Measurements from ENCODE around the gene PAX6. TPM values are rescaled to one million over a fixed set of nuclear protein-coding genes. Genes with fewer than 3 reads are reported as not detected.

PAX6 gene
- total and polyA plus RNA-seq, 5 donors from 2014 or later: not detected

- H3K9me3 Mint-ChIP-seq: peaks cover 0 to 1% (median 0%) of the 10 kb centered on the region in 7 donors
- H3K4me1 ChIP-seq (ENCODE audit: control insufficient read depth, insufficient read depth, low read length, poor library complexity, severe bottlenecking): no peaks in the 10 kb centered on the region
- no peaks in the 10 kb centered on the region for H3K27me3 ChIP-seq (ENCODE audit: control insufficient read depth, insufficient read depth, low read length)
- DNase-seq (no peak), ATAC-seq (ENCODE audit: low read depth in 2 of 2) (no peak)
- peaks cover 0 to 2% (median 0%) of the 10 kb centered on the region in 4 donors for H3K4me1 Mint-ChIP-seq
- H3K36me3 Mint-ChIP-seq: peaks cover 28% of the 10 kb centered on the region
- no peak overlapping the region for H3K4me3 ChIP-seq (ENCODE audit: low read depth, low read length)
- no peak overlapping the region for H3K27ac ChIP-seq (ENCODE audit: insufficient read depth, low read length, poor library complexity, severe bottlenecking)
- peaks cover 4% of the 10 kb centered on the region for H3K36me3 ChIP-seq (ENCODE audit: control insufficient read depth, insufficient read depth, low read length)
- H3K27ac Mint-ChIP-seq: no peak overlapping the region
- H3K27me3 Mint-ChIP-seq: no peaks in the 10 kb centered on the region
- no peak overlapping the region for H3K4me3 Mint-ChIP-seq
- no peaks in the 10 kb centered on the region for H3K9me3 ChIP-seq (ENCODE audit: control insufficient read depth in 2 of 2, low read length in 2 of 2)
Measured at GRCh38 chr11:31770011-31770700, 41.0 kb downstream of the PAX6 start.

- no peak overlapping the region for H3K27ac ChIP-seq (ENCODE audit: insufficient read depth, low read length, poor library complexity, severe bottlenecking)
- peaks cover 0 to 2% (median 0%) of the 10 kb centered on the region in 4 donors for H3K4me1 Mint-ChIP-seq
- H3K27me3 Mint-ChIP-seq: no peaks in the 10 kb centered on the region
- no peak for ATAC-seq (ENCODE audit: low read depth in 2 of 2)
- no peaks in the 10 kb centered on the region for H3K9me3 ChIP-seq (ENCODE audit: control insufficient read depth in 2 of 2, low read length in 2 of 2)
- no peaks in the 10 kb centered on the region for H3K4me1 ChIP-seq (ENCODE audit: control insufficient read depth, insufficient read depth, low read length, poor library complexity, severe bottlenecking)
- H3K9me3 Mint-ChIP-seq: peaks cover 0 to 1% (median 0%) of the 10 kb centered on the region in 7 donors
- no peak overlapping the region for H3K4me3 Mint-ChIP-seq
- H3K36me3 Mint-ChIP-seq: peaks cover 28% of the 10 kb centered on the region
- no peak for DNase-seq
- H3K27ac Mint-ChIP-seq: no peak overlapping the region
- peaks cover 4% of the 10 kb centered on the region for H3K36me3 ChIP-seq (ENCODE audit: control insufficient read depth, insufficient read depth, low read length)
- no peaks in the 10 kb centered on the region for H3K27me3 ChIP-seq (ENCODE audit: control insufficient read depth, insufficient read depth, low read length)
- no peak overlapping the region for H3K4me3 ChIP-seq (ENCODE audit: low read depth, low read length)
Measured at GRCh38 chr11:31768749-31769640, 42.1 kb downstream of the PAX6 start.

GRCh38 chr11:31767685-31768084, 43.4 kb downstream of the PAX6 start:
- Mint-ChIP-seq H3K27me3 (no peaks in the 10 kb centered on the region), H3K9me3 (peaks cover 0 to 1% (median 0%) of the 10 kb centered on the region in 7 donors), H3K36me3 (peaks cover 22% of the 10 kb centered on the region), H3K4me1 (peaks cover 0 to 2% (median 0%) of the 10 kb centered on the region in 4 donors), H3K27ac (no peak overlapping the region), H3K4me3 (no peak overlapping the region)
- Histone ChIP-seq H3K4me3 (ENCODE audit: low read depth, low read length) (no peak overlapping the region), H3K36me3 (ENCODE audit: control insufficient read depth, insufficient read depth, low read length) (no peaks in the 10 kb centered on the region), H3K27me3 (ENCODE audit: control insufficient read depth, insufficient read depth, low read length) (no peaks in the 10 kb centered on the region), H3K4me1 (ENCODE audit: control insufficient read depth, insufficient read depth, low read length, poor library complexity, severe bottlenecking) (no peaks in the 10 kb centered on the region), H3K9me3 (ENCODE audit: control insufficient read depth in 2 of 2, low read length in 2 of 2) (no peaks in the 10 kb centered on the region), H3K27ac (ENCODE audit: insufficient read depth, low read length, poor library complexity, severe bottlenecking) (no peak overlapping the region)
- no peak for ATAC-seq (ENCODE audit: low read depth in 2 of 2)
- no peak for DNase-seq

GRCh38 chr11:31767066-31767465, 44.1 kb downstream of the PAX6 start:
- Mint-ChIP-seq H3K4me3 (no peak overlapping the region), H3K27me3 (no peaks in the 10 kb centered on the region), H3K4me1 (peaks cover 0 to 2% (median 0%) of the 10 kb centered on the region in 4 donors), H3K27ac (no peak overlapping the region), H3K36me3 (peaks cover 17% of the 10 kb centered on the region), H3K9me3 (peaks cover 0 to 1% (median 0%) of the 10 kb centered on the region in 7 donors)
- H3K36me3 ChIP-seq (ENCODE audit: control insufficient read depth, insufficient read depth, low read length): no peaks in the 10 kb centered on the region
- no peaks in the 10 kb centered on the region for H3K9me3 ChIP-seq (ENCODE audit: control insufficient read depth in 2 of 2, low read length in 2 of 2)
- H3K27me3 ChIP-seq (ENCODE audit: control insufficient read depth, insufficient read depth, low read length): no peaks in the 10 kb centered on the region
- no peaks in the 10 kb centered on the region for H3K4me1 ChIP-seq (ENCODE audit: control insufficient read depth, insufficient read depth, low read length, poor library complexity, severe bottlenecking)
- no peak overlapping the region for H3K4me3 ChIP-seq (ENCODE audit: low read depth, low read length)
- DNase-seq (no peak), ATAC-seq (ENCODE audit: low read depth in 2 of 2) (no peak)
- no peak overlapping the region for H3K27ac ChIP-seq (ENCODE audit: insufficient read depth, low read length, poor library complexity, severe bottlenecking)

GRCh38 chr11:31764766-31765165, 46.4 kb downstream of the PAX6 start:
- Histone ChIP-seq H3K4me1 (ENCODE audit: control insufficient read depth, insufficient read depth, low read length, poor library complexity, severe bottlenecking) (no peaks in the 10 kb centered on the region), H3K27me3 (ENCODE audit: control insufficient read depth, insufficient read depth, low read length) (no peaks in the 10 kb centered on the region), H3K27ac (ENCODE audit: insufficient read depth, low read length, poor library complexity, severe bottlenecking) (no peak overlapping the region), H3K9me3 (ENCODE audit: control insufficient read depth in 2 of 2, low read length in 2 of 2) (no peaks in the 10 kb centered on the region), H3K36me3 (ENCODE audit: control insufficient read depth, insufficient read depth, low read length) (no peaks in the 10 kb centered on the region), H3K4me3 (ENCODE audit: low read depth, low read length) (no peak overlapping the region)
- Mint-ChIP-seq H3K4me3 (no peak overlapping the region), H3K27me3 (no peaks in the 10 kb centered on the region), H3K9me3 (no peaks in the 10 kb centered on the region), H3K36me3 (peaks cover 3% of the 10 kb centered on the region), H3K4me1 (no peaks in the 10 kb centered on the region), H3K27ac (no peak overlapping the region)
- no peak for ATAC-seq (ENCODE audit: low read depth in 2 of 2)
- DNase-seq: no peak

GRCh38 chr11:31764261-31764660, 46.9 kb downstream of the PAX6 start:
- Mint-ChIP-seq H3K4me3 (no peak overlapping the region), H3K9me3 (no peaks in the 10 kb centered on the region), H3K36me3 (peaks cover 3% of the 10 kb centered on the region), H3K4me1 (no peaks in the 10 kb centered on the region), H3K27ac (no peak overlapping the region), H3K27me3 (no peaks in the 10 kb centered on the region)
- no peak for DNase-seq
- Histone ChIP-seq H3K4me3 (ENCODE audit: low read depth, low read length) (no peak overlapping the region), H3K4me1 (ENCODE audit: control insufficient read depth, insufficient read depth, low read length, poor library complexity, severe bottlenecking) (no peaks in the 10 kb centered on the region), H3K27me3 (ENCODE audit: control insufficient read depth, insufficient read depth, low read length) (no peaks in the 10 kb centered on the region), H3K36me3 (ENCODE audit: control insufficient read depth, insufficient read depth, low read length) (no peaks in the 10 kb centered on the region), H3K9me3 (ENCODE audit: control insufficient read depth in 2 of 2, low read length in 2 of 2) (no peaks in the 10 kb centered on the region), H3K27ac (ENCODE audit: insufficient read depth, low read length, poor library complexity, severe bottlenecking) (no peak overlapping the region)
- no peak for ATAC-seq (ENCODE audit: low read depth in 2 of 2)

GRCh38 chr11:31763296-31763695, 47.8 kb downstream of the PAX6 start:
- Histone ChIP-seq H3K4me1 (ENCODE audit: control insufficient read depth, insufficient read depth, low read length, poor library complexity, severe bottlenecking) (no peaks in the 10 kb centered on the region), H3K27me3 (ENCODE audit: control insufficient read depth, insufficient read depth, low read length) (no peaks in the 10 kb centered on the region), H3K36me3 (ENCODE audit: control insufficient read depth, insufficient read depth, low read length) (no peaks in the 10 kb centered on the region), H3K9me3 (ENCODE audit: control insufficient read depth in 2 of 2, low read length in 2 of 2) (no peaks in the 10 kb centered on the region), H3K27ac (ENCODE audit: insufficient read depth, low read length, poor library complexity, severe bottlenecking) (no peak overlapping the region), H3K4me3 (ENCODE audit: low read depth, low read length) (no peak overlapping the region)
- no peak for ATAC-seq (ENCODE audit: low read depth in 2 of 2)
- Mint-ChIP-seq H3K9me3 (no peaks in the 10 kb centered on the region), H3K4me1 (no peaks in the 10 kb centered on the region), H3K27ac (no peak overlapping the region), H3K27me3 (no peaks in the 10 kb centered on the region), H3K4me3 (no peak overlapping the region), H3K36me3 (peaks cover 6% of the 10 kb centered on the region)
- DNase-seq: no peak

Measured in CD4-positive, CD25-positive, alpha-beta regulatory T cell (primary cell).